T47D (cell line): ENCODE measurements around the gene CAMKMT.

Source experiments
- DNase-seq, 2 experiments: peaks; one replicate each; pipeline versions ENCODE4 v3.0.0 to v3.0.0-alpha.2; 2011 to 2012; ENCODE audit warnings: low read depth in 1 of 2, low spot score in 1 of 2
- JUND ChIP-seq: IDR thresholded peaks from 2 replicates; pipeline ENCODE4 v1.6.1; 2012; ENCODE audit warnings: low read depth
- in situ Hi-C: cut with HindIII; loops from 2 replicates; pipeline ENCODE4 v1.10.0; 2016; ENCODE audit warnings: low sequenced_read_pairs, low pct_unique_long_range_greater_than_20kb

The CAMKMT gene

DNA sequence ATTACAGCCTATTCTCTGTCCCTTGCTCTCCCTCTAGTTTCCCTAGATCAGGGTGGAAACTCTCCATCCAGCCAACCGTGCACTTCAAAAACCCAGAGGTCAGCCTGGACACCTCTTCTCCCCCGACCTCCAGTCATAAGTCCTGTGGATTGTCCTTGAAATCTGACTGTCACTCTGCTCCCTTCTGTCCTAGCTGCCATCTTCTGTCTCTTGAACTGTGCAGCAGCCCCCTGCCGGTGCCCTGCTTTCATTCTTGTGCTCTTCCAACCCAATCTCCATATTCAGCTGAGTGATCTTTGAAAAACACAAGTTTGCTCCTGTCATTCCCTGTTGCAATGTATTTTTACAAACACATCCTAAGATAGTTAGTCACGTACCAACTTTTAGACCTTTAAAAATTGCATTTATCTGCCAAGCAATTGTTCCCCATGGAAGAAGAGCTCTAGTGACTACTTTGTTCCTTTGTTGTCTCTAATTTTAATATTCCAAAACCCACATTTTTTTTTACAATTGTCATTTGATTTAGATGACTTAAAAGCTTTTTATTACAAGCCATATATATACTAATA is 254.3 kb downstream of the CAMKMT start:
- in situ Hi-C loops: no loop called here
- no peak for DNase-seq
- TF ChIP-seq JUND: no peak

DNA sequence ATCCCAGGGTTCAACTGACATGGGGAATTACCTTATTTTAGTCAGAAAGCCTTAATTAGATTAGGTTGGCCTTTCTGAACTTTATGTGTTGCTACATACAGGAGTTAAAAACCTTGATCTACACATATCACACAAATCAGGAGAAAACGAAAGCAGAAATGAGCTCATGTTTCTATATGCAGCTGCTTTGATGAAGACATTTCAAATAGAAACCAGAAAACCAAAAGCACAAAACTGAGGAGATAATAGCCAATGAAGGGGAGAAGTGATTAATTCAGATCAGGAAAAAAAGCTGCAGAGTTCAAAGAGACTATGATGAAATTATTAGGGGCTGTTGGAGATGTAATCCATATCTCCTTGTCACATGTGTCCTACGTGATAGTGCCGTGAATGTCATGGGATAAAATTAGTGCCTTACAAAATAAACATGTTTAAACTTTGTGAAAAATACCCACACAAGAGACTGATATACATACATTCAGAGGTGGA is 255.0 kb downstream of the CAMKMT start:
- in situ Hi-C loops: no loop called here
- DNase-seq: no peak
- TF ChIP-seq JUND: no peak

DNA sequence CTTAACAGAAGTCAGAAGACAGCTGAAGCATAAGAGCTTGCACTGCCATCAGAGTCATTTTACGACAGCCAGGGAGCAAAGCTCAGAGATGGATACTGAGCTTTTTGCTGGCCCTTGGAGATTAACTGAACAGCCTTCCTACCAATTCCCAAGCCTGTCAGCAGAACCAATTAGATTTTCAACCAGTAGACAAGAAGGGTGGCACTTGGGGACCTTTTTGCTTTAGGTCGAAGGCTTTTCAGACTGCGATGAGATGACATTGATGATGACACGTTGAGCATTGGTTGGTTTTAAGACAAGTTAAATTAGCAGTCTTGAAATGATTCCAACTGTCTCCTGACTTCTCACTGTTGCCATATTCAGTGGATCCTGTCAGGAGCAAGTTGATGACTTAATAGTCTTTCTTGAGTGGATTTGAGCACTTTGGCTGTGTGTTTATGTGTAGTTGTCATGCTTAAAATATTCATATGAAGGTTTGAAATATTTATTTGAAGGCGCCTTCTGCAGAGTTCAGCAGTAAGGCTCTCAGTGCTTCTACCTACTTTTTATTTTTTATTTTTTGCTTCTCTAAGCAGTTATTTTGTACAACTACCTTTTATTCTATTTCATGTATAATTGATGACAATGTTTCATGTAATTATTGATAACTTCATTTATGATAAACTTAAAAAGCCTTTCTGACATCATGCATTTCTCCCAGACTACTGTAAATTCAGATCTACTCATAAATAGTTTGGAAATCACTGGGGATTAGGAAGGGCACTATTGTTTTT is 256.7 kb downstream of the CAMKMT start:
- DNase-seq: no peak
- in situ Hi-C loops: no loop called here
- no peak for TF ChIP-seq JUND

DNA sequence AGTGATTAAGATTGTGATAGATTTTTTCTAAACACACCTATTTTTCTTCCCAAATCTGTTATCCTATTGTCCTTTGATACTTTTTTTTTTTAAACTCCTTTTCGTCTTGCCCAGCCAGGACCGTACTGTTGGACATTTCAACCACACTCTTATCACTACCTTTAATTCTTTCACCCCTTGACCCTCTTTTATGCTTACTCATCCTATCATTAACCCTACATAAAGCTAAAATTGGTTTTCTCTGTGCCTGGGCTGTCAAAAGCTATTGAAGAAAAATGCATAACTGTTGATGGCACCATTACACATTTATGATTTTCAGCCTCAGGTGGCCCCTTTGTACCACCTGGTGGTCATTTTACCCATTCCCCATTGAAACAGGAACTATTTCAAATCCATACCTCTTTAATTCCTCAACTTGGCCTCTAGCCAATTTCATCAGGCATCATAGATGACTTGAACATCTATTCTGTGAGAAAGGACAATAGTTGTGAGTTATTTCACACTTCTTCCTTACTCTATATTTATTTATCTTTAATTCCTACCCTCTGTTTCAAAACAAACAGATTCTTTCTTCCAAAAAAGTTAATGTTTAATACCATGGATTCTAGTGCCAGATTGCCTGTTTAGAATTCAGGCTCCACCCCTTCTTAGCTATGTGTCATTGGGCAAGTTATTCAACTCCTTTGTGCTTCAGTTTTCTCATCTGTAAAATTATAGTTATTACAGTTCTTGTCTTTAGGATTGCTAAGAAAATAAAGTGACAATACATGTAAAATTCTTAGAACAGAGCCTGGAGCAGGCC is 258.6 kb downstream of the CAMKMT start:
- DNase-seq: no peak
- in situ Hi-C loops: no loop called here
- TF ChIP-seq JUND: no peak

DNA sequence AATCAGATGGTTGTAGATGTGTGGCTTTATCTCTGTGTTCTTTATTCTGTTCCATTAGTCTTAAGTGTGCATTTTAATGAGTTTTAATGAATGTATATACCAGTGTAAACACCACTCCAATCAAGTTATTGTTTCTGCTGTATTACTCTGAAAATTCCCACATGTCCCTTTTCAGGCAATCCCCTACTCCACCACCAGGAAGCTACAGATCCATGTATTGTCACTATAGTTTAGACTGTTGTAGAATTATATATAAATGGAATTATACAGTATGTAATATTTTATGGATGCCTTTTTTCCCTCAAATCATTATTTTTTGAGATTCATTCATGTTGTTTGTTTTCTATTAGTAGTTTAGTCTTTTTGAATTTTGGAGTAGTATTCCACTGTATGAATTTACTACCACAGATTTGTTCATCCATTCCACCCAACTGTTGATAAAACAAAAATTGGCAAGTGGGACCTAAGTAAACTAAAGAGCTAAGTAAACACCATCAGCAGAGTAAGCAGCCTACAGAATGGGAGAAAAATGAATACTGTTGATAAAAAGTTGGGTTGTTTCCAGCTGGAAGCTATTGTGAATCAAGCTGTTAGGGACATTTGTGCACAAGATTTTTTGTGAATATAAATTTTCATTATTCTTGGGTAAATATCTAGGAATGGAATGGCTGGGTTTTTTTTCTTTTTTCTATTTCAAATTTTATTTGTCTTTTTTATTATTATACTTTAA is 262.0 kb downstream of the CAMKMT start:
- in situ Hi-C loops: no loop called here
- no peak for TF ChIP-seq JUND
- DNase-seq: no peak

DNA sequence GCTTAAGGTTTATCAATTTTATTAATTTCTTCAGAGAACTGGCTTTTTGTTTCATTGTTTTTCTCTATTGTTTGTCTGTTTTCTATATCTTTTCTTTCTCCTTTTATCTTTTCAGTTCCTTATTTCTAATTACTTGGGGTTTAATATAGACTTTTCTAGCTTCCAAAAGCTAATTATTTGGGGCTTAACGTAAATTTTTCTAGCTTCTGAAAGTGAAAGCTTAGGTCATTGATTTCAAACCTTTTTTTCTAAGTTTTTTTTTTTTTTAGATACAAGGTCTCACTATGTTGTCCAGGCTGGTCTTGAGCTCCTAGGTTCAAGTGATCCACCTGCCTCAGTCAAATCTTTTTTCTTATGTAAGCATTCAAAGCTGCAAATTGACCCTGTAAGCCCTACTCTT is 266.6 kb downstream of the CAMKMT start:
- in situ Hi-C loops: no loop called here
- no peak for TF ChIP-seq JUND
- no peak for DNase-seq

DNA sequence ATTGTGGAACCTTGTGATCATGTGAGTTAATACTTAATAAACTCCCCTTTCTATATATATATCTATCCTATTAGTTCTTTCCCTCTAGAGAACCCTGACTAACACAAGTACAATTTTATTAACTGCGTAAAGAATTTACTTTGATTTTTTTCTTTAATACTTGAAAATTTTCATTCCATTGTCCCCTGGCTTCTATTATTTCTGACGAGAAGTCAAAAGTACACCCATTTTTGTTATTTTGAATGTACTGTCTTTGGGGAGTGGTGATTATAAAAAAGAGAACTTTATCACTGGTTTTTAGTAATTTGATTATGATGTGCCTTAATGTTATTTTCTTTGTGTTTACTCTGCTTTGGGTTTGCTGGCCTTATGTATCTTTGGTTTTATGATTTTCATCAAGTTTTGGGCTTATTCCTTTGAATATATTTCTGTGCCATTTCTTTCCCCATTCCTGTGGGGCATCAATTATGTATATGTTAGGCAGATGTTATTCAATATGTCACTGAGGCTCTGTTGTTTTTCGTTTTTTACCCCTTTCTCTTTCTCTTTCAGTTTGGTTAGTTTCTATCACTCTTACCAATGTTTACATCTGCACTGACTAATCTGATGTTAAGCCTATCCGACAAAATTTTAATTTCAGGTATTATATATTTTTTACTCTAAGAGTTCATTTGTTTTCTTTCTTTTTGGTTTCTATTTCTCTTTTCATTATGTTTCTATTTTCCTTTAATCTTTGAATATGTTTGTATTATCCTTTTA is 271.4 kb downstream of the CAMKMT start:
- in situ Hi-C loops: no loop called here
- no peak for TF ChIP-seq JUND
- DNase-seq: no peak

DNA sequence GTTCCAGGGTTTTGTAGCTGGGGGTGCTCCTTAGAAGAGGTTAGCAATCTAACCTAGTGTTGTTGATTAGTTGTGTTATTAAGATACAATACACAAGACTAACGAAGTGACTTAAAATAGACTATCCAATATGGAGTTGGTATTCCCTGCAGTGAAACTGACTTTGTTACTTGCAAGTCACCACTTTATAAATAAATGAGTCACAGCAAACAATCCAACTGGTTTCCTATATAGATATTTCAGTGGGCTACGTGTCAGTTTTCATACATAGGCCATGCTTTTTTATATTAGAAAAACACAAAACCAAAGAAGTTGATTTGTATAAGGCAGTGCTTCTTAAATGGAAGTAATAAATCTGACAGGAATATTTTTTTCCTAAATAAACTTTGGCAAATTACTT is 274.0 kb downstream of the CAMKMT start:
- TF ChIP-seq JUND: no peak
- in situ Hi-C loops: no loop called here
- no peak for DNase-seq

DNA sequence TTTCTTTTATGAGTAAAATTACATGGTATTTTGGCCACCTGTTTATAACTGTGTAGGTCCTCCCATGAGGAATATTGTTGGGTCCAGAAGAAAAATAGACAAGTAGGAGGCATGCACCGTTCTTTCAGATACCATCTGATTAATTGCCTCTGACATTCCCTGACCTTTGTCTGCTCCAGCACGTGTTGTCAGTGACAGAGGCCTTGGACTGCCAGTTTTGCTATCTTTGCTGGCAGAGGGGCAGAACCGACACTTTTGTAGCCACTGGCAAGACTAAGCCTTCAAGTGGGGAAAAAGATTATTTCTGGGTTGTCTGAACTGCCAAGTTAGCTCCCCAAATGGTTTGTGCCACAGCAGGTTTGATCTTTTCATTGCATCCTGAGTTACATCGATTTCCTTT is 276.9 kb downstream of the CAMKMT start:
- DNase-seq: no peak
- in situ Hi-C loops: no loop called here
- no peak for TF ChIP-seq JUND

DNA sequence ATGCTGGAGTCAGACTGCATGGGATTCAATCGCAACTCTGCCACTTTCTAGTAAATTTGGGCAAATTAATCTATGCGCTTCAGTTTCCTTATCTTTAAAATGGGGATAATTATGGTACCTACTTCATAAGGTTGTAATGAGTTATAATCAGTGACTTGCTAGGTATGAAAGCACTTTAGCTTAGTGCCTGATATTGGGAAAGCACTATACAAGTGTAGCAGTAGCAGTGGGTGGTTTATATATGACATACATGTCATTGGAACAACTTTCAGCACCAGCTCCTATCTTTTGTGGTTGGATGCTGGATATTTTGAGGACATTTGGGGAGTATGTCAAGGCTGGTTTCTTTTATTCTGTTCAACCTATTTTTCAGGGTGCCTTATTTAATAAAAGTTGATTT is 277.7 kb downstream of the CAMKMT start:
- no peak for DNase-seq
- no peak for TF ChIP-seq JUND
- in situ Hi-C loops: no loop called here

DNA sequence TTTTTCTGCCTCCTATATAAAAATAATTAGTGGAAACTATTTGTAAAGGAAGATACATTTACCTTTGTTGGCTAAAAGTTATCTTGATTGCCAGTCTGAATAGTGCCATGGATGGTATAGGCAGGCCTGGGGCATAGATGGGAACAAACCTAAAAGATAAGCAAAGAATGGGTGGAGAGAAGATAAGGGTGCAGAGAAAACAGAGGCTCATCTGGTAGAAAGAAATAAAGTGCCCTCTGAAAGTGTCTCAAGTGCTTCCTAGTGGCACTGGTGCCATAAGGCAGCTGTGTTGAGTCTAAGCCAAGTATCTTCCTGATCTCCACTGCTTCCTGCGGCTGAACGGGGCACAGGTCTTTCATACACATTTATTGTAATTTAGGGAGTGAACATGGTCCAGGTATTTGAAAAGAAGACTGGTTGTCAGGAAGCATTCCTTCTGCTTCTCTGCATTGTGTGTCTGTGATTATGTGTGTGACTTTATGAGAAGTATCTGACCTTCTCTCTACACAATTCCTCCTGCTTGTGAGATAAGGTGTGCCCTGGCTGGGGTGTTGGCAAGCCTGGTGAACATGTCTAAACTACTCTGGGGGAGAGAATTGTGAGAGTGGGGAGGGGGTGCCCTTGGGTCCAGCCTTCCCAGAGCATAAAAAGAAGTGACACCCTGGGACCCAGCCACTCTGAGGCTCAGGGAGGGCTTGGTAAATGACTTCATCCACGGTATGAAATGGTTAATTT is 280.5 kb downstream of the CAMKMT start:
- in situ Hi-C loops: no loop called here
- DNase-seq: no peak
- no peak for TF ChIP-seq JUND

DNA sequence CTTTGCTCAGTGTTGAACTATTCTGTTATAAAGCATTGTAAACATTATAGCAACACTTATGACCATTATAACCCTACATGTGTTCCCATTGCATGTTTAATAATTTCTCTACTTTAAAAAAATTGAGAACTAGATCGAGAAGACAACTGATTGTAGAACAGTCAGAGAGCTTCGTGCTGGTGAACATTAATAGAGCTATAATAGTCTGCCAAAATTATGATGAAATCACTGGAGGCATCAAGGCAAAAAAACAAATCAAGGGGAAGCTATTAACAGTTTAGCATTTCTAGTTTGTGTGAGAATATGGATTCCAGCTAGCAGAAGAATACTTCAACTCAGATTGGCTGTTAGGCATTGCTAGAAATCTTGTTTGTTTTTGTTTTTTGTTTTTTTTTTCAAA is 284.2 kb downstream of the CAMKMT start:
- DNase-seq: no peak
- TF ChIP-seq JUND: no peak
- in situ Hi-C loops: no loop called here
